ENCODE measurements around the gene GALNT5.

DNA sequence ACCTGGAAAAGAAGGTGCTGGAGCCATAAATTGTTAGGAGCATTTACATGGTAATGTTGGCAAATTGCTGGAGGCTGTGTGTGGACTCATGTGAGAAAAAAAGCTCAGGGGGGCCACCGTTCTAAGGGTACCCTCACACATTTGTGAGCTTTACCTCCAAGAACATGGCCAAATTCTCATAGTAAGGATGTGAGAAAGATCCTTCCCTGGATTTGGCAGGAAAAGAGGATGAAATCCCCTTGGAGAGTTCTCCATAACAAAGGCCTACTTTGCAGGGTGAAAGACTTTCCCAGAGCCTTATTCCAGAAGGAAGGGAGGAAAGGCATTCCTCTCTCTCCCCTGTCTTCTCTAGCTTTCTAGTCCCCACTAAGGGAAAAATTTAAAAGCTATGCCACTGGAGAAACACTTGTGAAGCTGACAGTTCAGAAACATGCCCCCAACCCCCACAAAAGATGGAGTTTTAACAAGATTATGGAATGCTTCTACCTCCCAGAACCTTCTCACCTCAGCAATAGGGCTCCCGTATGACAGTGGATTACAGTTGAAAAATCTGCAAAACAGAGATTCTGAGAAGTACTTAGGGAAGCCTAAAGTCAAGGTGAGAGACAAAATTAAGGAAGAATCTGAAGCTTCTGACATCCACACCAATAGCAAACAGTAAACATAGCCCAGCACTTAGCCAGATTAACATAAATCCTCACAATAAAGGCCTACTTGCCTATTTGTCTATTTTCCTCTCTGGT is 88.3 kb downstream of the GALNT5 start:
- TF ChIP-seq SMC3 (IDR thresholded peaks at IDR 0.05; ENCODE audit: borderline replicate concordance, low read length) (no peak), NBN (IDR thresholded peaks at IDR 0.05) (no peak)

Measured in GM12878 (cell line).